ENCODE data around the gene YBEY.

YBEY gene

GRCh38 chr21:46334351-46335140, 48.4 kb downstream of the YBEY start:
- no peak for DNase-seq

- no peak for DNase-seq
Observed at GRCh38 chr21:46336603-46337002, 50.5 kb downstream of the YBEY start.

- no peak for DNase-seq
Observed at GRCh38 chr21:46340998-46341397, 54.9 kb downstream of the YBEY start.

GRCh38 chr21:46344219-46344915, 58.2 kb downstream of the YBEY start:
- no peak for DNase-seq

- no peak for DNase-seq
Observed at GRCh38 chr21:46345861-46346260, 59.7 kb downstream of the YBEY start.

- no peak for DNase-seq
Observed at GRCh38 chr21:46346296-46347202, 60.4 kb downstream of the YBEY start.

GRCh38 chr21:46347203-46347550, 61.0 kb downstream of the YBEY start:
- no peak for DNase-seq

Data from NCI-H2171 treated with DMSO at 0.1 percent for 48 hours (cell line).